Measurements from ENCODE around the gene CPPED1.

Gene CPPED1

GRCh38 chr16:12728469-12728868, 75.2 kb downstream of the CPPED1 start:
- no peak for DNase-seq

GRCh38 chr16:12724226-12724625, 79.5 kb downstream of the CPPED1 start:
- no peak for DNase-seq

GRCh38 chr16:12723681-12724080, 80.0 kb downstream of the CPPED1 start:
- DNase-seq: no peak

GRCh38 chr16:12721841-12722421, 81.8 kb downstream of the CPPED1 start:
- DNase-seq: no peak

GRCh38 chr16:12719972-12720371, 83.7 kb downstream of the CPPED1 start:
- no peak for DNase-seq

- DNase-seq: no peak
Observed at GRCh38 chr16:12716658-12717057, 87.0 kb downstream of the CPPED1 start.

GRCh38 chr16:12709807-12710206, 93.9 kb downstream of the CPPED1 start:
- no peak for DNase-seq

GRCh38 chr16:12708266-12708665, 95.4 kb downstream of the CPPED1 start:
- no peak for DNase-seq

- DNase-seq: no peak
Observed at GRCh38 chr16:12706628-12707027, 97.1 kb downstream of the CPPED1 start.

- no peak for DNase-seq
Observed at GRCh38 chr16:12704492-12705111, 99.1 kb downstream of the CPPED1 start.

GRCh38 chr16:12703935-12704334, 99.8 kb downstream of the CPPED1 start:
- DNase-seq: no peak

- DNase-seq: no peak
Observed at GRCh38 chr16:12700161-12700560, 103.5 kb downstream of the CPPED1 start.

GRCh38 chr16:12699161-12699560, 104.5 kb downstream of the CPPED1 start:
- DNase-seq: no peak

GRCh38 chr16:12697437-12697836, 106.2 kb downstream of the CPPED1 start:
- DNase-seq: no peak

- DNase-seq: no peak
Observed at GRCh38 chr16:12695454-12695853, 108.2 kb downstream of the CPPED1 start.

GRCh38 chr16:12690024-12690423, 113.7 kb downstream of the CPPED1 start:
- DNase-seq: no peak

GRCh38 chr16:12688951-12689850, 114.5 kb downstream of the CPPED1 start:
- no peak for DNase-seq

GRCh38 chr16:12685806-12686205, 117.9 kb downstream of the CPPED1 start:
- no peak for DNase-seq

- no peak for DNase-seq
Observed at GRCh38 chr16:12682432-12683165, 121.1 kb downstream of the CPPED1 start.

GRCh38 chr16:12681653-12682052, 122.0 kb downstream of the CPPED1 start:
- no peak for DNase-seq

GRCh38 chr16:12680531-12680930, 123.2 kb downstream of the CPPED1 start:
- DNase-seq: no peak

GRCh38 chr16:12679660-12680272, 123.9 kb downstream of the CPPED1 start:
- no peak for DNase-seq

GRCh38 chr16:12678983-12679382, 124.7 kb downstream of the CPPED1 start:
- no peak for DNase-seq
